DOHH2 (cell line): Measurements from ENCODE around the gene ADORA1.

Source experiments
- H3F3A ChIP-seq: fragments of 200-600 bp; sonication (generic), shearing (Covaris generic); 2 replicates; pipeline ENCODE4 v1.6.0; 2016; ENCODE audit warnings: antibody characterized with exemption, mild to moderate bottlenecking; ENCODE audit not compliant: control insufficient read depth, insufficient read depth
- H3K27ac ChIP-seq: fragments of 200-600 bp; sonication (generic); 2 replicates; pipeline ENCODE4 v1.5.1; 2014; ENCODE audit warnings: low read depth, mild to moderate bottlenecking, low read length, moderate library complexity
- H3K27me3 ChIP-seq: fragments of 200-600 bp; sonication (generic); 2 replicates; pipeline ENCODE4 v1.6.1; 2014; ENCODE audit warnings: mild to moderate bottlenecking, low read length, mixed read lengths; ENCODE audit not compliant: control insufficient read depth
- H3K36me3 ChIP-seq: fragments of 200-600 bp; sonication (generic); 2 replicates; pipeline ENCODE4 v1.6.1; 2014; ENCODE audit warnings: mild to moderate bottlenecking, low read length, moderate library complexity, mixed read lengths; ENCODE audit not compliant: control insufficient read depth
- H3K4me1 ChIP-seq: fragments of 200-600 bp; sonication (generic); 2 replicates; pipeline ENCODE4 v1.6.1; 2014; ENCODE audit warnings: mild to moderate bottlenecking, low read length, mixed read lengths; ENCODE audit not compliant: control insufficient read depth
- H3K4me2 ChIP-seq: fragments of 200-600 bp; sonication (generic); 2 replicates; pipeline ENCODE4 v1.6.0; 2014; ENCODE audit warnings: mild to moderate bottlenecking, low read length, moderate library complexity
- H3K4me3 ChIP-seq: fragments of 200-600 bp; sonication (generic); 2 replicates; pipeline ENCODE4 v1.5.1; 2014; ENCODE audit warnings: mild to moderate bottlenecking, low read length, mixed read lengths
- H3K79me2 ChIP-seq: fragments of 200-600 bp; sonication (generic); 2 replicates; pipeline ENCODE4 v1.6.1; 2014; ENCODE audit warnings: mild to moderate bottlenecking, low read length, mixed read lengths; ENCODE audit not compliant: control insufficient read depth
- H3K9me2 ChIP-seq: fragments of 200-600 bp; sonication (generic); replicated peaks from 2 replicates; pipeline ENCODE4 v1.6.1; 2014; ENCODE audit warnings: mild to moderate bottlenecking, low read length, mixed read lengths; ENCODE audit not compliant: control insufficient read depth
- H3K9me3 ChIP-seq: fragments of 200-600 bp; sonication (generic); 2 replicates; pipeline ENCODE4 v1.6.1; 2014; ENCODE audit warnings: antibody characterized with exemption, low read length, mixed read lengths; ENCODE audit not compliant: control insufficient read depth, insufficient read depth
- H4K20me1 ChIP-seq: fragments of 200-600 bp; sonication (generic); 2 replicates; pipeline ENCODE4 v1.6.0; 2014; ENCODE audit warnings: low read depth, mild to moderate bottlenecking, antibody characterized with exemption, low read length, moderate library complexity; ENCODE audit not compliant: control insufficient read depth, insufficient read depth
- EZH2phosphoT487 ChIP-seq: fragments of 200-600 bp; sonication (generic); IDR thresholded peaks from 2 replicates; pipeline ENCODE4 v1.6.1; 2017; ENCODE audit warnings: borderline replicate concordance, mild to moderate bottlenecking, antibody characterized with exemption, low read length, moderate library complexity, mixed read lengths
- TF ChIP-seq, protein P1 (sequence below): fragments of 200-600 bp; sonication (generic); IDR thresholded peaks from one replicate; pipeline ENCODE4 v1.5.1; 2014; ENCODE audit warnings: antibody characterized with exemption, mild to moderate bottlenecking, low read depth, low read length; ENCODE audit not compliant: poor library complexity, severe bottlenecking

ADORA1 gene

DNA sequence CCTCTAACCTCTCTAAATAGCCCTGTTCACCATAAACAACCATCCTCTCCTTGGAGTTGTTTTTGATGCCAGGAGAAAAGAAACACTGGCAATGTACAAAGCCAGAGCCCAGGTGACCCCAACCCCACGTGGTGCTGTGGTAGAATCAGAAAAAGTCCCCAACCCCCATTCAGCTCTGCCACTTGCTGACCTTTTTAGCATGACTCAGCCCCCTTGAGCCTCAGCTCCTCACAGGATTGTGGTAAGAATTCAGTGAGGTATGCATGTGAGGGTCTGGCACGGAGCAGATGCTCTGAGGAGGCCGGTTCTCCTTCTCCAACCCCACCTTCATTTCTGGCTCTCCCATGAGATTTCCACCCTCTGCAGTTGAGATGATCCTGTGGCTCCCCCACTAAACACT is 70.1 kb downstream of the ADORA1 start:
- Histone ChIP-seq H3K27me3 (peaks cover 34% of the 10 kb centered on the region), H3K4me1 (no peaks in the 10 kb centered on the region), H3K4me2 (no peak overlapping the region), H3K9me2 (no peaks in the 10 kb centered on the region), H3K4me3 (no peak overlapping the region), H4K20me1 (no peaks in the 10 kb centered on the region), H3K79me2 (no peaks in the 10 kb centered on the region), H3K36me3 (no peaks in the 10 kb centered on the region), H3K9me3 (no peaks in the 10 kb centered on the region), H3K27ac (no peak overlapping the region), H3F3A (no peaks in the 10 kb centered on the region)
- no peak for TF ChIP-seq EZH2phosphoT487
- TF ChIP-seq, protein P1, sequence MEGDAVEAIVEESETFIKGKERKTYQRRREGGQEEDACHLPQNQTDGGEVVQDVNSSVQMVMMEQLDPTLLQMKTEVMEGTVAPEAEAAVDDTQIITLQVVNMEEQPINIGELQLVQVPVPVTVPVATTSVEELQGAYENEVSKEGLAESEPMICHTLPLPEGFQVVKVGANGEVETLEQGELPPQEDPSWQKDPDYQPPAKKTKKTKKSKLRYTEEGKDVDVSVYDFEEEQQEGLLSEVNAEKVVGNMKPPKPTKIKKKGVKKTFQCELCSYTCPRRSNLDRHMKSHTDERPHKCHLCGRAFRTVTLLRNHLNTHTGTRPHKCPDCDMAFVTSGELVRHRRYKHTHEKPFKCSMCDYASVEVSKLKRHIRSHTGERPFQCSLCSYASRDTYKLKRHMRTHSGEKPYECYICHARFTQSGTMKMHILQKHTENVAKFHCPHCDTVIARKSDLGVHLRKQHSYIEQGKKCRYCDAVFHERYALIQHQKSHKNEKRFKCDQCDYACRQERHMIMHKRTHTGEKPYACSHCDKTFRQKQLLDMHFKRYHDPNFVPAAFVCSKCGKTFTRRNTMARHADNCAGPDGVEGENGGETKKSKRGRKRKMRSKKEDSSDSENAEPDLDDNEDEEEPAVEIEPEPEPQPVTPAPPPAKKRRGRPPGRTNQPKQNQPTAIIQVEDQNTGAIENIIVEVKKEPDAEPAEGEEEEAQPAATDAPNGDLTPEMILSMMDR = no peak

DNA sequence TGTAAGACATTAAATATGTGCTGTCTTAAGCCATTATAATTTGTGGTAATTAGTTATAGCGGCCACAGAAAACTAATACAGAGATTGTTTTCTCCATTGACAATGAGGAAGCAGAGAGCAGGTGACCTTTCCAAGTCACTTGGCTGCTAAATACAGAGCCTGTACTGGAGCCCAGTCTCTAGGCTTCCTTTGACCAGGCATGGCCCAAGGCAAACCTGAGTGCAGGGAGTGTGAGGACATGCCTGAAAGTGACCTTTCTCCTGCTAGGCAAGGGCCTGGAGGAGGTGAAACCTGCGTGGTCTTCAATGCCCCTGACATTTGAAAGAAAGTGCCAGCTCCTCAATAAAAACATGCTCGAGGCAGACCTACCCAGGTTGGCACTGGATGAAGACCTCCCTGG is 71.5 kb downstream of the ADORA1 start:
- Histone ChIP-seq H3K79me2 (no peaks in the 10 kb centered on the region), H4K20me1 (no peaks in the 10 kb centered on the region), H3K9me3 (no peaks in the 10 kb centered on the region), H3K4me3 (no peak overlapping the region), H3K36me3 (no peaks in the 10 kb centered on the region), H3K27me3 (peaks cover 37% of the 10 kb centered on the region), H3K4me1 (no peaks in the 10 kb centered on the region), H3K9me2 (no peaks in the 10 kb centered on the region), H3K4me2 (no peak overlapping the region), H3K27ac (no peak overlapping the region), H3F3A (no peaks in the 10 kb centered on the region)
- TF ChIP-seq, protein P1 = no peak
- TF ChIP-seq EZH2phosphoT487 = no peak

DNA sequence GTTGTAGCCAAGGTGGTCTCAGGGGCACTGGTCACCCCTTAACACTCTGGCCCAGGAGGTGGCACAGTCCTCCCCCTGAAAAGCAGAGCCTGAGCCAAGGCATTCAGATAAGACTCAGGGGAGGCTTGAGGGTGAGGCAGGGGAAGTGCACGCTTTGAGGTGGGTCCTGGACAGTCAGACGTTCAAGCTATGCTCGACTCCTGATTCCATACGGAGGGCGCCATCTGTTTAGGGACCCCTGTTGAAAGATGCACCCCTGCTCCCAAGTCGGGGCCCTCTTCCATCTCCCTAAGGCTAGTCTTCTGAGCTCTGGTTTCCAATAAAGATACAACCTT is 71.9 kb downstream of the ADORA1 start:
- Histone ChIP-seq H3K4me3 (no peak overlapping the region), H3K4me1 (no peaks in the 10 kb centered on the region), H3K9me2 (no peaks in the 10 kb centered on the region), H3F3A (no peaks in the 10 kb centered on the region), H3K36me3 (no peaks in the 10 kb centered on the region), H3K27me3 (peaks cover 41% of the 10 kb centered on the region), H3K79me2 (no peaks in the 10 kb centered on the region), H3K4me2 (no peak overlapping the region), H3K9me3 (no peaks in the 10 kb centered on the region), H3K27ac (no peak overlapping the region), H4K20me1 (no peaks in the 10 kb centered on the region)
- TF ChIP-seq, protein P1 = no peak
- no peak for TF ChIP-seq EZH2phosphoT487

- TF ChIP-seq, protein P1 = no peak
- no peak for TF ChIP-seq EZH2phosphoT487
- no peak overlapping the region for H3K4me2 ChIP-seq
- H3K27ac ChIP-seq = no peak overlapping the region
- H3K4me1 ChIP-seq = no peaks in the 10 kb centered on the region
- H3F3A ChIP-seq = no peaks in the 10 kb centered on the region
- H3K9me3 ChIP-seq = no peaks in the 10 kb centered on the region
- H3K27me3 ChIP-seq = peaks cover 41% of the 10 kb centered on the region
- no peaks in the 10 kb centered on the region for H3K9me2 ChIP-seq
- no peaks in the 10 kb centered on the region for H3K36me3 ChIP-seq
- no peak overlapping the region for H3K4me3 ChIP-seq
- no peaks in the 10 kb centered on the region for H3K79me2 ChIP-seq
- H4K20me1 ChIP-seq = no peaks in the 10 kb centered on the region
Measured at GRCh38 chr1:203199816-203200571, 72.5 kb downstream of the ADORA1 start.
